ENCODE measurements around the gene LTBP3.
A peak's percentile ranks its signal among the peaks of the same experiment; 100 is the strongest.

Gene LTBP3

GRCh38 chr11:65571420-65571819 lies 13.3 kb upstream of the LTBP3 start:
- no peak for DNase-seq

DNA sequence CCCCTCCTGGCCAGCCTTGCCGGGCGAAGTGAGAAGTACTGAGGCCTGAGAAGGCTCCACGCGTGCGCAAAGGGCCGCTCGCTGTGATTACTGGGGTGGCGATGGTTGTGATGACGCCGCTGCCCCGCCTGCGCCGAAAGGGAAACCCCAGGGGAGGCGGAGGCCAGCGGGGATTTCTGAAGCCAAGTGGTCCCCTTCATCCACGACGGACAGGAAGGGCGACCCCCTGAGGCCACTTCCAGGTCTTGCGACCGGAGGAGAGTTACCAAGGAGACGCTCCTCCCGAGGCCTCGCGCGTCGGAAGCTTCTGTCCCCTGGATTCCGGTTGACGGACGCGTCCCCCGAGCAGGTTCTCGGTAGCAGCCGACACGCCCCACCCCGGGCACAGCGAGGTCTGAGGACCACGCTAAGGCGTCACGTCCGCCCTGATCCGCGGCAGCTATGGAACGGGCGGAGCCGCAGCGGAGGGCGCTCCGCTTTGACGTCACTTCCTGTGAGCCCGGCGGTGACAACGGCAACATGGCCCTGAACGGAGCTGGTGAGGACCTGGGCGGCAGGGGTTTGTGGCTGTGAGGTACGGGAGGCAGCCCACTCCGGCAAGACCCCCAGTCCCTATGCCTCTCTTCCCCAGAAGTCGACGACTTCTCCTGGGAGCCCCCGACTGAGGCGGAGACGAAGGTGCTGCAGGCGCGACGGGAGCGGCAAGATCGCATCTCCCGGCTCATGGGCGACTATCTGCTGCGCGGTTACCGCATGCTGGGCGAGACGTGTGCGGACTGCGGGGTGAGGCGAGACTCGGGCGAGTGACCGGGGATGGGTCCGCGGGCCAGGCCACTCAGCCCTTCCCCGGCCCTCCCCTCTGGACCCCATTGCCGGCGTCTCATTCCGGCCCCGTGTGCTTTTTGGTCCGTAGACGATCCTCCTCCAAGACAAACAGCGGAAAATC lies 12.1 kb upstream of the LTBP3 start, which contains the start of gene ZNRD2:
Gene ZNRD2 (plus strand): TSS at position 505 of the 946 bp plus-strand sequence. CDS start 15 bp downstream, at position 520.
- DNase-seq: peak; percentile 98

DNA sequence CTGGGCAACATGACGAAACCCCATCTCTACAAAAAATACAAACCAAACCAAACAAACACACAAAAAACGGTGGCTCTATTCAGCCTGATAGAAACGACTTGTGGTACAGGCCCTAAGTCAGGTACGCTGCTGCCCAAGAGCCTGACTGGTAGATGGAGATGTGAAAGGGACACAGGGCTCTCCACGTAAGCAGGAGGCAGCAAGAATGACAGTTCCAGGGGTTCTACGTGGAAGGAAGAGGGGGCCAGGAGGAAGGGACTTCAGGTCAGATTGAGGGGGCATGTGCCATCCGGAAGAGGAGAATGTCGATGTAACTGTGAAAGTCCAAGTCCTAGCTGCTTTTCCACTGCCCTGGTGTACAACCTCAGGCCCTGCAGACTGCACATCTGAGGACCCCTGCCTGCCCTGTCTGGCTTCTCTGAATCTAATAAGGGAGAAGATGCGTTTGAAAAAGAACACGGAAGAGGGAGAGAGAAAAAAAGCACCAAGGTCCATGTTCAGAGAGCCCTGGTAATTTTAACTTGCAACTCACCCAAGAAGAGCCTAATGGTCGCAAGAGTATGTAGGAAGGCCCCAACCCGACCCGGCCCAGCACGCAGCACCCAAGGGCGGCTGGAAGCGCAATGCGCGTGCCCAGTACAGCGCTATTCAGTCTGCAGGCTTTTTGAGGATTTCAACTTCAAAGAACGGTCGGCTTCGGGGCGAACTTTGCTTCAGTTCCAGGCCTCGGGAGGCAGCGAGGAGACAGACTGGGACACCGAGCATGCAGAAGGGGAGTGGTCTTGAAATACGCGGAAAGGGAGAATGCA lies 11.2 kb upstream of the LTBP3 start:
- no peak for DNase-seq

DNA sequence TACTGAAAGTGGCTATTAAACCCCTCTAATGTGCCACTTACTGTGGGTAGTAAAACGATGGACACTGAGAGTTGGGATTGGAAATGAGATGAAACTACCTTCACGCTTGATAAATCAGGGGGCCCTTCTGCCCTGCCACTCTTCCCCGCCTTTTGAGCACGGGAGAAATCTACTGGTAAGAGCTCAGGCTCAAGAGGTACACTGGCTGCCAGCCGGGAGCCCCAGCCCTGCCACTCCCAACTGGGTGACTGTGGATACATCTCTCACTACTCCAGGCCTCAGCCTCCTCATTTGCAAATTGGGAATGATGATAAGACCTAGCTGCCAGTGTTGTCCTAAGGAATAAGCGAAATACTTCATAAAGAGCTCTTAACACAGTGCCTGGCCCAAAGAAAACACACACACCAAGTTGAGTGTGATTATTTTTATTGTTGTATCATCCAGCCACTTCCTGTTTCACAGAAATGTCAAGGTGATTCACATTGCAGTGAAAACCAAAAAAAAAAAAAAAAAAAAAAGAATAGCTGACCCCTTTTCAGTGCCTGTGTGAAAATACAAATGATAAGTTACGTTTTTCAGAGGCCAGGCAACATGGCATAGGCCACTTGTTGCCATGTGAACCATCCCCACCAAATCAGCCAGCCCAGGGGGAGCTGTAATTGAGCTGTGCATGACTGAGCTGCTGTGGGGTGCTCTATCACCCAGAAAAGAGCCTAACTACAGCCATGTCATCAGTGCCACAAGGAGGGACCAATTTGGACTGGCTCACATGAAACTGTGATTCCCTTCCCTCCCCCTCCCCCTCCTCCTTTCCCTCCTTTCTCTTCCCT lies 7.7 kb upstream of the LTBP3 start:
- DNase-seq: peak; percentile 83

- peak; percentile 56 for DNase-seq
Measured at GRCh38 chr11:65564879-65565559, 6.9 kb upstream of the LTBP3 start.

DNA sequence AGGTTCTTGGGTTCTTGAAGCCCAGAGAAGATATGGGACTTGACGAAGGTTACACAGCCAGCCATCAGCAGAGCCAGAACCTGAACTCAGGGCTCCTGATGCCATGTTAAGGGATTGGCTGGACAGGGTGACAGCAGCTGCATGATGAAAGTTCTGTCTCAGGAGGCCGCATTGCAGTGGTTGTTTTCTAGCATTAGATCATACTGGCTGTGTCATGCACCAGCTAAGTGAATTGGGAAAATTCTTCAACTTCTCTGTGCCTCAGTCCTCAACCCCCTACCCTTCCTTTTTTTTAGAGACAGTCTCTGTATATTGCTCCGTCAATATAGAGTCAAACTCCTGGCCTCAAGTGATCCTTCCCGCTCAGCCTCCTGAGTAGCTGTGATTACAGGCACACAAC lies 5.4 kb upstream of the LTBP3 start:
- no peak for DNase-seq

DNA sequence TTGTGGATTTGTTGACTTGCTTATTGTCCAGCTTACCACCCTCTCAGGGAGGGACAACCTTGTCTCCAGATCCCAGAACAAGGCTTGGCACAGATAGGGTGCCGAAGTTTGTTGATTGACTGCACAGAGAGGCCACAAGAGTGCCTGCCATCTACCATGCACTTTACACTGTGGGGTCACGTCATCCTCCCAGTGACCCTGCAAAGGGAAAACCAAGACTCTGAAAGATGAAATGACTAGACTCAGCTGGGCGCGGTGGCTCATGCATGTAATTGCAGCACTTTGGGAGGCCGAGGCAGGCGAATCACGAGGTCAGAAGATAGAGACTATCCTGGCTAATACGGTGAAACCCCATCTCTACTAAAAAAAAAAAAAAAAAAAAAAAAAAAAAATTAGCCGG lies 4.6 kb upstream of the LTBP3 start:
- DNase-seq: no peak

DNA sequence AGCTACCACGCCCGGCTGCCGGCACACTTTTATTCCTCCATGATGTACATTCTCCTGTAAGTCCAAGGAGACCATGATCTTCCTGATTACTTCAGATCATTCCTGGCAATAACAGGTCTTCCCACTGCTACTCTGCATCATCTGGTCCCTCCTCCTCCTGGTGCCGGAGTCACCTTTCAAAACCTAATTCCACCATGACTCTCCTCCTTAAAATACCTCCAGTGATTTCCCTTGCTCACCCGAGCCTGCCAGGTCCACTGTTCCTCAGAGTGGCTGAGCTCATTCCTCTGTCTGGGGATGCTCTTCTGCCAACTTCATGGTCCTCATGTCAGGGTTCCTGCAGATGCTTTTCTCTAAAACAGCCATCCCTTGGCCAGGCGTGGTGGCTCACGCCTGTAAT lies 3.9 kb upstream of the LTBP3 start:
- no peak for DNase-seq

DNA sequence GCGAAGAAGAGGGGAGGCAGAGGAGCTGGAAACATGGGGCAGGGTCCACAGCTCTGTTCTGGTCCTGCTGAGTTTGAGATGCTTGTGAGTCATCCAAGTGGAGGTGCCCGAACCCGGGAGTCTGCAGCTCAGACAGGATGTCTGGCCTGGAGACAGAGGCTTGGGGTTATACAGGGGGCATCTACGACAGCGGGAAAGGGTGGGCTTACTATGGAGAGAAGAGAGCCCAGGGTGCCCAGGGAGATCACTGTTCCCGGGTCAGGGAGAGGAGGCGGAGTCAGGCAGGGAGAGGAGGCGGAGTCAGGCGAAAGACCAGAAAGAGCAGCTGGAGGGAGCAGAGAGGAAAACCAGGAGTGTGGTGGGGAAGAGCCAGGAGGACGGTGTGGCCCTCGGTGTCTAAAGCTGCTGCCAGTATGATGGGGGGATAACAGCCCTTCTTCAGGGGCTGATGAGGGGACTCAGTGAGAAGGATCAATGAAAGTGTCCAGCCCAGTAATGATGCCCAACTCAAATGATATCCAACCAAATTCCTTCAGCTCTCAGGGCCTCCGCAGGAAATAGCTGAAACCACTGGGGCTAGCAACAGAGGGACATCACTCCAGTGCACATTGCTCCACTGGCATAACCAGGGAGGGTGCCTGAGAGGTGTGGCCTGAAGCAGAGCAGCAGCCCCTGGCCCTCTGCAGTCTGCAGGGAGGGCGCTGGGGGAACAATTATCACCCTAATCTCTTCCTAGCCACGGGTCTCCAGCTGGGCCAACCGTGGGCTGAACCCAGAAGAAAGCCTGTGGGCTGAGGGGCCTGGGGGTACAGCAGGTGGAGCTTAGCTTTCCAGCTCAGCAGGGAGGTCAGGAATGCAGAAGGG lies 2.6 kb upstream of the LTBP3 start:
- DNase-seq: no peak

GRCh38 chr11:65559951-65560537 lies 1.9 kb upstream of the LTBP3 start:
- no peak for DNase-seq

- DNase-seq: no peak
Measured at GRCh38 chr11:65559535-65559934, 1.4 kb upstream of the LTBP3 start.

DNA sequence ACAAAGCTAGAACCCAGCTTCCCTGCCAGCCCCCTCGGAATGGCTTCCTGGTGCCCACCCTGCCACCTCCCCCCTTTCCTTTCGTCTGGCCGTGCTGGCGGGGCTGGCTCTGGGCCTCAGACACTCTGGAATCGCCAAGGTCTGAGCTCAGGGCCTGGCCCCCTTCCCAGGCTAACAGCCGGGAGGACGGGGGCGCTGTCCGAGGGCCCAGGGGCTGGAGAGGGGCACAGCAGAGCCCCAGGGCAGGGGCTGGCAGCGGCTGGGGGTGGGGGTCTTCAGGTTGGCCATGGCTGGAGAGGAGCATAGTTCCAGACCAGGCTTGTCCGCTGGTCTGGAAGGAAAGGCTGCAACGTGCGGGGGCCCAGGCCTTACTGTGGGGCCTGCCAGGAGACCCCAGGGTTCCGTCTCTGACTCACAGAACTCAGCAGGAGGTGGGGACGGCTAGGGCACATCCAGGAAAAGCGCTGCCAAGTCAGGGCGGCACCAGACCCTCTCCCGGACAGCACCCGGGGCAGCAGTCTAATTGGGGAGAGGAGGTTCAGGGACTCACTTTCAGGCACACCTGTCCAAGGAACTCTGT lies 861 bp upstream of the LTBP3 start:
- DNase-seq: no peak

GRCh38 chr11:65557280-65558001 lies 718 bp downstream of the LTBP3 start:
- no peak for DNase-seq

DNA sequence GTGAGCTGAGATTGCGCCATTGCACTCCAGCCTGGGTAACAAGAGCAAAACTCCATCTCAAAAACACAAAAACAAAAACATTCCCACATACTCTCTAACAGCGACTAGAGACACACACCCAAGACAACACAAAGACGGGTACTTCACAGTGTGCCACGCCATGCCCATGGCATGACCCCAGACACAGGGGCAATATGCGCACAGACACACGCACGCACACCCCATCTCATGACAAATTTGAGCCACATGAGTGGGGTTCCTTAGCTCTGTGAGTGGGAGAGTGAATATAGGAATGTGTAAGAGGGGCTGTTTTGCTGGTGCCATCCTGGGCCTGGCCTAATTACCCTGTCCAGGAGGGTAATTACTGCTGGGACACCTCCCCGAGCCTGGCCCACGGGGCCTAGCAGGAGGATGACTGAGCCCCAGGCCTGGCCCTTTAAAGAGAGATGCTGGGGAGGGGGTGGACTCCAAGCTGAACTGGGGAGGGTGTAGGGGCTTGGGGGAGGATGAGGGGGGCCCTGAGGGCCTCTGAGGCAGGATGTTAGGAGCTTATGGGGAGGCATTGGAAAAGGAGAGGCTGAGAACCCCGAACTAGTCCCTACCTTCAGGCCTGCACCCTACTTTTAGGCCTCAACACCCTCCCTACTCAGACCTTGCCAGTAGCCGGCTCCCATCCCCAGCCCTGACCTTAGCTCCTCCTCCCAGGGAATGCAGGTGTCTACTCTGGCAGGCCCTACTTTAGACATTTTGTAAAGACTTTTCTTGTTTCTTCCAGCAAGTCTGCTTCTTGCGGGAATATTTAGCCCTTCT lies 1.5 kb downstream of the LTBP3 start:
- DNase-seq: no peak

DNA sequence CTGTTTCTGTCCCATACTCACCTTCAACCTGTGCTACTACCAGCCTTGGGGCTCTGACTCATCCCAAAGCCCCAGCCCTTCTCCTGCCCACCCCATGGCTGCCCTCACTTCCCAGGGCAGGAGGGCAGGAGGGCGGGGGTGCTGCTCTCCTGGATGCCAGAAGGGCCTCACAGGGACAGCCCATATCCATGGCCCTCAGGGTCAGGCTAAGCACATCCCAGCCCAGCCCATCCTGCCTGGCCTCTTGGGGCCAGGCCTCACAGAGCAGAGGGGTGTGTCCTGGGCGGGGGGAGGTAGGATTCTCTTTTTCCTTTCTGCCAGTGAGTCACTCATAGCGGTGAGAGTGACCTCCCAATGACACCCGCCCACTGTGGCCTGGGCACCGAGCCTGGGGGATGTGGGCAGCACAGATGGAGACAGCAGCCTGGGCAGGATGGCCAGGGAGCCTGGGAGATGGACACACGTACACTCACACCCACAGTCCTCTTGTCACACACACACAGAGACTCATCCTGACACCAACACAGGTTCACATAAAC lies 2.4 kb downstream of the LTBP3 start:
- no peak for DNase-seq

GRCh38 chr11:65554842-65555430 lies 3.2 kb downstream of the LTBP3 start:
- DNase-seq: no peak

GRCh38 chr11:65554057-65554818 lies 3.9 kb downstream of the LTBP3 start:
- no peak for DNase-seq
